AG08396 (cell line): Measurements from ENCODE around the gene ZBTB16.
A peak's percentile ranks its signal among the peaks of the same experiment; 100 is the strongest.

Source experiments
- DNase-seq: peaks from one replicate; pipeline ENCODE4 v3.0.0; 2012; ENCODE audit warnings: low spot score, mixed read lengths

ZBTB16 gene

DNA sequence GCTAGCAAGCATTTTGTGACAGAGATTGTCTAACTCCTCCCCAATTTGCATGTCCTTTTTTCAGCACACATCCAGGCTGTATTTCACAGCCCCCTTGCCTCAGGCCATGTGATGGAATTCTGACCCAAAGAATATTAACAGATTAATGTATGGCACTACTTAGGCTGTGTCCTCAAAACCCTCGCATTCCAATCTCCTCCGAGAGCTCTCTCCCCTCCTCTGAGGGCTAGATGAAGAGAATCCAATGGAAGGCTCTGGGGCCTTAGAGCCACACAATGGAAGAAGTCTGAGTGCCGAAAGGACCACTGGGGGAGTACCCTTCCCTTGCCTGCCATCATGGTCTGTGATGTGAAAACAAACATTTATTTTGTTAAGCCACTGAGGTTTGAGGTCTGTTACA lies 223.0 kb downstream of the ZBTB16 start:
- DNase-seq = no peak

DNA sequence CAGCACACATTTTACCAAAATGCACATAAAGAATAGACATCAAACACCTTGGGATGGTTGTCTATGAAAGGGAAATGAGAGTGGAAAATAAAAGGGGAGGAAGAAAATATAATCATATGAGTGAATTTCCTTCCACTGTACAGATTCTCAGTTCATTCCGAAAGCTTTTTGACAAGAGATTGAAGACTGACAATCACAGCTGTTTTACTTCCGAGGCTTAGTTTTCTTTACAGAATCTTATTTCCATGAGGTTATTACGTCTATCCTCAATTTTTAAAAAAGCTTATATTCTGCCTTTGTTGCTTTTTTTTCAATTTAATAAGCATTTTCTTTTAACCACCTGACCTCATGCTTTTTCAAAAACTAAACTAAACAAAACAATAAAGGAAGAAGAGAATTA lies 223.9 kb downstream of the ZBTB16 start:
- no peak for DNase-seq

DNA sequence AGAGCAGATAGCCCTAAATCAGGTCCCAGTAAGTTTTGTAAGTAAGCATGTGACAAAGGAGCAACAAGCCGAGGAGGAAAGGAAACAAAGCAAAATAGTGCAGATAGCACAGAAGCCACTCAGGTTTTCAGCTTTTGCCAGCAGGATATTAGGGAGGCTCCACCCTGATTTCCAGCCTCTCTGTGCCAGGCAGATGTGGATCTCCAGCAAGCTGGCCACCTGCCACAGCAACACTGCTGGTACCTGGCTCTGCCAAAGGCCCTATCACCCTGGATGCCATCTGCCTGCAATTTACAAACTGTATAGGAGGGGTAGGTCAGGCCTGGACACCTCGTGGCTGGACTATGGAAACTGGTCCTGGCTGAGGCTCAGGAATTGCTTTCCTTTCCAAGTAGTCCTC lies 224.5 kb downstream of the ZBTB16 start:
- DNase-seq = no peak

DNA sequence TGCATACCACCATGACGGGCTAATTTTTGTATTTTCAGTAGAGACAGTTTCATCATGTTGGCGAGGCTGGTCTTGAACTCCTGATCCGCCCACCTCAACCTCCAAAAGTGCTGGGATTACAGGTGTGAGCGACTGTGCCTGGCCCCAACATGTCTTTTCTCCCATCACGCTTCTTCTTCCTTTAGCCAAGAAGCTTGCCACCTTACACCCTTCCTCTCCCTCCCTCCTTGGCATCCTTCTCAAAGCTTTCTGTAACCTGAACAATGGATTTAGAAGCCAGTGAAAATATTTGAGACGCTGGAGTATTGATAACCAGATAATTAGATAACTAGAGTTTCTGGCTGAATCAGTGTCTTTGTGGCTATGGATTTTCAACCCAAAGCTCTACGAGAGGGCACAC lies 225.4 kb downstream of the ZBTB16 start:
- no peak for DNase-seq

DNA sequence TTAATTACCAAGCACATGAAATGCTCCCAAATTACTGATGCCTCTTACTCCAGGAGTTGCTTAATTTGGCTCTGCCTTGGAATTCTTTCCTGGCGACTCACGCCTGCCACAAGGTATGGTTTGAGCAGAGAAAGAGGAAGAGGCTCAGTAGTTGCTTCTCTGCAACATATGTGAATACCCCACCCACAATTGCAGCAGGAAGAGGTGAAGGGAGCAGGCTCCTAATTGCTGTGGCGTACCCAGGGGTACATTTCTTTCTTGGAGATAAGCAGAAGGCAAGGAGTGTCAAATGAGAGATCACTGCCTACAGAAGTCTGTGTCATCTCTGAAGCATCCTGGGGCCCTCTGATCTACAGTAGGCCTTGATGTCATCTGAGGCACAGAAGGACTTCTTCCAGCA lies 226.1 kb downstream of the ZBTB16 start:
- no peak for DNase-seq

DNA sequence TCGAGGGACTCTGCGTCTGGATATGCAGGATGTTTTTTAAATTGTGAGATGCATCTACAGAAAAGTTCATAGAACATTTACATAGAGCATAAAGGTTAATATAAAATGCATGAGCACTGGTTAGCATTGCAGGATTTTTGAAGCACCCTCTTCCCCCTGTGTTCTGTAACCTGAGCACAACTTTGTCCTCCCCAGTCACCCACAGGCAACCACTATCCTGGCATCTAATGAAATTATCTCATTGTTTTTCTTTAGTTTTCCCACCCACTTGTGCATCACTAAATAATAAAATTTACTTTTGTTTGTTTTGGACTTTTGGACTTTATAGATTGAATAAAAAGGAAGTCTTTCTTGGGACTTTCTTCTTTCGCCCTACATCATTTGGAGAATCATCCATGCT lies 226.7 kb downstream of the ZBTB16 start:
- no peak for DNase-seq

DNA sequence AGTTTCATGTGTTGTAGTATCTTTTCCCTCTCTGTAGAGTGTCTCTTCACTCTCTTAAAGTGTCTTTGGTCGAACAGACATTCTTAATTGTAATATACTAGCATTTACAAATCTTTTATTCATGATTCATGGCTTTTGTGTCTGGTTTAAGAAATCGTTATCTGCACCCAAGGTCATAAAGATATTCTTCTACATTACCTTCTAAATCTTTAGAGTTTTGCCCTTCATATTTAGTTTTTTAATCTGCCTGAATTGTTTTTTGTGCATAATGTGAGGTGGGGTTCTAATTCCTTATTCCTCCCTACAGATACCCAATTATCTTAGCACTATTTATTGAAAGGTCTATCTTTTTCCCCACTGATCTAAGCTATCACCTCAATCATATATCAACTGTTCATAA lies 227.6 kb downstream of the ZBTB16 start:
- no peak for DNase-seq

DNA sequence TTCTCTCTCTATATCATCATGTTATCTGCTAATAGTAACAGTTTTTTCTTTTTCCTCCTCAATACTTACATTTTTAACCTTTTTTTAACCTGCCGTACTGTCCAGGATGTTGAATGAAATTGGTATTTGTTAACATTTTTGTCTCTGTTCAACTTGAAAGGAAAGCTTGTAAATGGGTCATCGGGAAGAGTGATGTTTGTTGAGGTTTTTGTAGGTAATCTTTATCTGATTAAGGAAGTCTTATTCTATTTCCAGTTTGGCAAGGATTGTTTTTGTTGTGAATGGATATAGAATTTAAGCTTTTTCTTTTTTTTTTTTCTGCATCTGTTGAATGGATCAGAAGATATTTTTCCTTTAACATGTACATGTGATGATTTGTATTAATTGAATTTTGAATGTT lies 228.6 kb downstream of the ZBTB16 start:
- no peak for DNase-seq

DNA sequence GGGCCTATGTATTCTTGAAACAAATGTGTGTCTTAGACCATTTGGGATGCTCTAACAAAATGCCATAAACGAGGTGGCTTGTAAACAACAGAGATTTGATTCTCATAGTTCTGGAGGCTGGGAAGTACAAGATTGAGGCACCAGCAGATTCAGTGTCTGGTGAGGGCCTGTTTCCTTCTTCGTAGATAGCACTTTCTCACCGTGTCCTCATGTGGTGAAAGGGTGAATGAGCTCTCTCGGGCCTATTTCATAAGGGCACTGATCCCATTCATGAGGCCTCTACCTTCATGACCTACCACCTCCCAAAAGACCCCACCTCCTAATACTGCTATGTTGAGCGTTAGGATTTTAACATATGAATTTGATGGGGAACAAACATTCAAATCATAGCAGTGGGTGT lies 230.3 kb downstream of the ZBTB16 start:
- DNase-seq = no peak

DNA sequence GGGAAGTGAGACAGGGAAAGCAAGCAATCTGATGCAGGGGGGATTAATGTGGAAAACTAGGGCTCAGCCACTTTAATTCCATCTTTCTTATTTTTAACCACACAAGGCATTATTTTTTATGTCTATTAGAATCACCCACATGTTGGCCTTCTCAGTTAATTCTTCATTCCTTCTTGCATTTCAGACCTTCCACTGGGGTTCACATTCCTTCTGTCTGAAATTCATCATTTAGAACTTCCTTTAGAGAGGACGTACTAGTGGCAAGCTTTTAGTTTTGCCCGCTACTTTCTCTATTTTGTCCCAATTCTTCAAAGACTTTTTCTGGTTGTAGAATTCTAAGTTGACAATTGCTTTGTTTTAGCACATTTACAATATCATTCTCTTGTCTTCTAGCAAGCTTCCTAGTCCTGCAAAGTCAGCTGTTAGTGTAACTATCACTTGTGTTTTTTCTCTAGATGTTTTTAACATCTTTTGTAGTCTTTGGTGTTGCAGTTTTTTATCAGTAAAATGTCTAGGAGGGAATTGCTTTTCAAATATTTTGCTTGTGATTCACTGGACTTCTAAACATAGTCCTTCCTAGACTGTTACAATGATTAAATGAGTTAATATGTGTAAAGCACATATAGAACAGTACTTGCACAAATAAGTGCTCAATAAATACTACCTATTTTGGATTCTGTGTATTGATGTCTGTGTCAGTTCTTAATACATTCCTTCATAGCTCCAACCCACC lies 231.2 kb downstream of the ZBTB16 start:
- DNase-seq = no peak

DNA sequence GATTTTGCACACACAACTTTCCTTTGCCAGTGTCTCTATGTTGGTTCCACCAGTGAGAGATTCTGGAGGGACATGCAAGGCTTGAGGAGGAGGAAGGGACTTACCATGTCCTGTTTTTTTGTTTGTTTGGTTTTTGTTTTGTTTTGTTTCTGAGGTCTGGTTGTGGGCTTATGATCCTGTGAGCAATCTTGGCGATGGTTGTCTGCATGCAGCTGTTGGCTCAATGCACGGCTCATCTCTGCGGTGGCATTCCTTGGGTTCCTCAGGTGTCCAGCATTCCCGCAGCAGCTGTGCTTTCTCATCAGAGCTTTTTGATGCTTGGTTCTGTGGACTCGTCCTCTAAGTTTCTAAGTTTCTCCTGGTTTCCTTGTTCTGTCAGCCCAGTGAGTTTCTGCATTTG lies 231.9 kb downstream of the ZBTB16 start:
- peak; percentile 46 for DNase-seq

DNA sequence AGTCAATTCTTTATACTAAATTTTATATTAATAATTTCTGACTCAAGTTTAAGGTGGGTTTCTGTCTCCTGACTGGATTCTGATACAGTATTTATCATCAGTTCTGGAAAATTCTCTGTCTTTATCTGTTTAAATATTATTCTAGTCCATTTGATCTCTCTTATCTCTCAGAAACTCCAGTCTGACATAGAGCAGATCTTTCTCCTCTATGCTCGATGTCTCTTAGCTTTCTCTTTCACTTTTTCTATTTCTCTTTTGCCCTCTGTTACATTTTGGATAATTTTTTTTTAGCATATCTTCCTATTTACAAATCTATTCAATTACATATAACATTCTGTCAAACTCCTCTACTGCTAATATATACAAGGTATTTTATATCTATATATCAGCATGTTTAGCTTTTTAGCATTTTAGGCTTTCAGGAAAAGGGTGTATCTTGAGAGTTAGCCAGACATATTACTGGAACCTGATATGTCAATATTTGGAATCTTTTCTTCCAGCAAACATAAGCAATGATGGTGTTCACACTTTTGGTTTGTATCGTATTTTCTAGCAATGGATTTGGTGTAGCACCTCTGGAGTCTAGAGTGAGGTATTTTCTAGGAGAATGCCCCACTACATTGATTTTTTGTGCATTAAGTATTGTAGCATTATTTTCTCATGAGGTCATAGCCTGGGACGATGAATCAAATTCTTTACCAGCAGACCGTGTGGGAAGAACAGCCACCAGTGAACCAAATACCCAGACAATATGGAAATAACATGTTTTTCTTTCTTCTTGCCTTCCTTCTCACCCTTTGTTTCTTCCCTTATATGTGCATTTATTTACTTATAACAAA lies 232.6 kb downstream of the ZBTB16 start:
- peak; percentile 29 for DNase-seq

DNA sequence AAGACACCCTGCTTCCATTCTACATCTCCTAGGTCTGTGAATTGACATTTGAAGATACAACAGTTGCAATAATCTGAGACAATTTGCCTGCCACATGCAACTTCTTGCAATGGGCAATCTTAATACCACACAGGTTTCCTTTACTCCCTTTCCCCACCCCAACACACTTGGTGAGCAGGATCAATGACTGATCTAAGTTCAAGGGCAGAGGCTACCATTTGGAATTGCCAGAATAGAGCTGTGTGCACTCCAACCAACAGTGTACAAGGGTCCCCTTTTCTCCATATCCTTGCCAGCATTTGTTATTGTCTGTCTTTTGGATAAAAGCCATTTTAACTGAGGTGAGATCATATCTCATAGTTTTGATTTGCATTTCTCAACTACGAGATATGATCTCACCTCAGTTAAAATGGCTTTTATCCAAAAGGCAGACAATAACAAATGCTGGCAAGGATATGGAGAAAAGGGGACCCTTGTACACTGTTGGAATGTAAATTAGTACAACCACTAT lies 233.7 kb downstream of the ZBTB16 start:
- no peak for DNase-seq

DNA sequence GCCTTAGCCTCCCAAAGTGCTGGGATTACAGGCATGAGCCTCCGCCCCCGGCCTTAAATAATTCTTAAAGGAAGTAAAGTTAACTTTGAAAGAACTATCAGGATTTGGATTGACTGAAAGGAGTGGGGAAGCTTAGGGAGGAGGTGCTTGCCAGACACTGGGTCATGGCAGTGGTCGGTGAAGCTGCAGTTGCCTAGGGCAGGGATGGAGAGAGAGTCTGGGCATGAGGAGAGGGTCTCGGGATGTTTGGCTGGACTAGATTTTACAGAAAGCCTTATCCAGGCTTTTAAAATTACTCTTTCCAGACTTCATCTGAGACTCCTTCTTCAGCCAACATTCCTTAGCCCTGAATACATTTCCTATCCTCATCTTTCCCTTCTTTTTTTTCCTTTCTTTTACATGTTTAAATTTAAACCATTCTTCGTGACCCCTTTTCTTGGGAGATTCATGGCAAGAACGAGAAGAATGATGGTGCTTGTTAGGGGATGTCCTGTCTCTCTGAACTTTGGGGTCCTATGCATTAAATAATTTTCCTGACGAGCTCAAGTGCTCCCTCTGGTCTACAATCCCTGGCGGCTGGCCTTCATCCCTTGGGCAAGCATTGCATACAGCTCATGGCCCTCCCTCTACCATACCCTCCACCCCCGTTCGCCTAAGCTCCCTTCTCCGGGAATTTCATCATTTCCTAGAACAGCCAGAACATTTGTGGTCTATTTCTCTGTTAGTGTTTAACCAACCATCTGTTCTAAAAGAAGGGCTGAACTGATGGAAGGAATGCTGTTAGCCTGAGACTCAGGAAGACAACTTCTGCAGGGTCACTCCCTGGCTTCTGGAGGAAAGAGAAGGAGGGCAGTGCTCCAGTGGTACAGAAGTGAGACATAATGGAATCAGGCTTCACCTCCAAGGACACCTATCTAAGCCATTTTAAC lies 236.4 kb downstream of the ZBTB16 start, which contains the start of gene NNMT:
NNMT (plus strand) TSS at position 724 of the 929 bp plus-strand sequence; CDS start at position 882, 158 bp downstream.
- peak; percentile 71 for DNase-seq

DNA sequence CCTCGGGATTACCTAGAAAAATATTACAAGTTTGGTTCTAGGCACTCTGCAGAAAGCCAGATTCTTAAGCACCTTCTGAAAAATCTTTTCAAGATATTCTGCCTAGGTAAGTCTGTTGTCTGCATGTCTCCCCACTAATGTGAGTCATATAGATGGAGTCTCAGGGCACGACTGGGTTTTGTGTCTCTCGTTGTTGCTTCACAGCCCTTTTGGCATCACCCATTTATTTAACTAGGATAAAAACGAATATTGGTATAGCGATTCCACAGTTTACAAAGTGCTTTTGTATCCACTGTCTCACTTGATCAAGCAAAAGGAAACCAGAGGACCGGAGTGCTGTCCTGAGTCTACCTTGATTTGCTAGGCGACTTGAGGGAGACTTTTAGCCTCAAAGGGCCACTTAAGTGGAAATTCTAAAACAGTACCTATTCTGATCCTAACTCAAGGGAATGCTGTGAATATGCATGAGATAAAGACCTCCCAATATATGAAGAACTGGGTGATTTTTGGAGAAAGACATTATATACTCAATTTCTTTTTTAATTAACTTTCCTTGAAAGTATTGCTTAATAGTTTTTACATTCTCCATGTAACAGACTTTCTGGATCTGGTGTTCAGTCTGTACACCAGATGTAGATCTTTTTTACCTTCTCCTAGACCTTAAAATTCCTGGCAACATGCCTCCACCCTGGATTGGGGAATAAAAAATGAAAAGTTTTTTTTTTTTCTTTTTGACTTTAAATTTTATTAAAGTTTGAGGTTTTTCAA lies 237.3 kb downstream of the ZBTB16 start:
- DNase-seq = no peak

DNA sequence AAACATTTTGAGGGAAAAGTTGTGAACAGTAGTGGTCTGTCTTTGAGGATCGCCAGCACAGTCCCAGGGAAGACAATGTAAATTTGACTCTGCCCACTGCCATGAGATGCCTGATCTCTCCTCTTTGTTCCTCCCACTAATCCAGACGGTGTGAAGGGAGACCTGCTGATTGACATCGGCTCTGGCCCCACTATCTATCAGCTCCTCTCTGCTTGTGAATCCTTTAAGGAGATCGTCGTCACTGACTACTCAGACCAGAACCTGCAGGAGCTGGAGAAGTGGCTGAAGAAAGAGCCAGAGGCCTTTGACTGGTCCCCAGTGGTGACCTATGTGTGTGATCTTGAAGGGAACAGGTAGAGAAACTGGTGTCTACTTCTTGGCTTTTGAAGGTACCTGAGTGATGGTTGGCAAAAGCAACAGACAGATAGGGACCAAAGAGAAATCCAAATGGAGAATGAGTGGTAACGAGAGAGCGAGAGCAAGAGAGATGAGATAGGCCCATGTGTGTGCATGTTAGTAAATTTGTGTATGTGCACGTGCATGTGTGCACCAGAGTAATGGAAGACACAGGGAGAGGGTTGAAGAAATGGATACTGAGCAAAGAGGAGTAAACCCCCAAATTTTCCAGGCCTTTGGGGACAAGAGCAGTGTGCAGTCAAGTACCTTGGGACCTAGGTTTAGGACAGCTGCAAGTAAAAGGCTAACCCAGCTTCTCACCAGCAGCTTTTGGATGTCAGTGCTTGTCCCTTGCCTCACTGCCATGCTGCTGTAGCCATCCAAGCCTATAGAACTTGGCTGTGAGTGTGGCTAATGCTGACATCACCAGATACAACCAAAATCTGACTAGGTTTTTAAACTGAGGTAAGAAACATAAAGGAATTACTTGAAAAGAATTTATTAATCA lies 238.5 kb downstream of the ZBTB16 start:
- no peak for DNase-seq

DNA sequence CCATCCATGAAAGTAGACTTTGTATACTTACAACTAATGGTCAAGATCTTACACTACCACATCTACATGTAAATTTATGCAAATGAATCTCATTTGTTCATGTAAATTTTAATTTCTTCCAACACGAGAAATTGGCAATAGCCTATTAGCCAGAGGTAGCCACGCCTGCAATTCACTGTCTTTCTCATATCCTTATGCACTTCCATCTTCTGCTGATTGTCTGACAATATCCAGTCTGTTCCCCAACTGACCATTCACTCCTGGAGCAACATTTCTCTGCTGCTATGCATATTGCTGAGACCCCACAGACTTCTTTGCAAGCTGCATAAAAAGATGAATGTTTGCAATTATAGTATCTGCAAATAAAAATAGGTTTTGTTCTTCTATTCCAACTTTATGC lies 239.2 kb downstream of the ZBTB16 start:
- no peak for DNase-seq
